ENCODE measurements around the gene GSTK1. TPM values are rescaled to one million over a fixed set of nuclear protein-coding genes. Genes with fewer than 3 reads are reported as not detected.

Gene GSTK1
- polyA plus RNA-seq, 1 donor from 2014 or later: 12.8 TPM

GRCh38 chr7:143271240-143271639, 8.0 kb downstream of the GSTK1 start:
- Histone ChIP-seq H3K27me3 (ENCODE audit: insufficient read depth, low read depth, low read length) (no peaks in the 10 kb centered on the region), H3K79me2 (replicated peaks; ENCODE audit: insufficient read depth, low read length) (no peaks in the 10 kb centered on the region), H2AFZ (ENCODE audit: low read depth, low read length) (no peak overlapping the region), H3K36me3 (ENCODE audit: insufficient read depth, low read length) (no peaks in the 10 kb centered on the region), H3K27ac (ENCODE audit: low read length) (no peak overlapping the region), H4K20me1 (ENCODE audit: insufficient read depth) (no peaks in the 10 kb centered on the region), H3K9ac (ENCODE audit: low read length) (no peak overlapping the region), H3K4me3 (ENCODE audit: low read length) (no peak overlapping the region), H3K4me2 (ENCODE audit: low read length) (no peak overlapping the region), H3K9me3 (ENCODE audit: low read length) (no peaks in the 10 kb centered on the region), H3F3A (ENCODE audit: insufficient read depth, low read length, poor library complexity, severe bottlenecking) (no peaks in the 10 kb centered on the region), H3K9me2 (ENCODE audit: insufficient read depth, low read length) (no peaks in the 10 kb centered on the region)
- TF ChIP-seq EP300 (conservative IDR thresholded peaks at IDR 0.05; ENCODE audit: poor library complexity, severe bottlenecking) (no peak), EZH2 (IDR thresholded peaks at IDR 0.05; ENCODE audit: borderline replicate concordance, insufficient read depth, low read length, poor library complexity, severe bottlenecking) (no peak)

GRCh38 chr7:143272871-143273270, 9.6 kb downstream of the GSTK1 start:
- Histone ChIP-seq H2AFZ (ENCODE audit: low read depth, low read length) (no peak overlapping the region), H3K27me3 (ENCODE audit: insufficient read depth, low read depth, low read length) (no peaks in the 10 kb centered on the region), H3K36me3 (ENCODE audit: insufficient read depth, low read length) (no peaks in the 10 kb centered on the region), H3K4me2 (ENCODE audit: low read length) (no peak overlapping the region), H3K9me2 (ENCODE audit: insufficient read depth, low read length) (no peaks in the 10 kb centered on the region), H3K9me3 (ENCODE audit: low read length) (no peaks in the 10 kb centered on the region), H3K4me3 (ENCODE audit: low read length) (no peak overlapping the region), H3K79me2 (replicated peaks; ENCODE audit: insufficient read depth, low read length) (no peaks in the 10 kb centered on the region), H4K20me1 (ENCODE audit: insufficient read depth) (no peaks in the 10 kb centered on the region), H3K9ac (ENCODE audit: low read length) (no peak overlapping the region), H3K27ac (ENCODE audit: low read length) (no peak overlapping the region), H3F3A (ENCODE audit: insufficient read depth, low read length, poor library complexity, severe bottlenecking) (no peaks in the 10 kb centered on the region)
- TF ChIP-seq REST (IDR thresholded peaks at IDR 0.05; ENCODE audit: borderline replicate concordance) (no peak), SMC3 (conservative IDR thresholded peaks at IDR 0.05; ENCODE audit: poor library complexity) (no peak), TAF1 (IDR thresholded peaks at IDR 0.05; ENCODE audit: low read depth) (no peak), EP300 (conservative IDR thresholded peaks at IDR 0.05; ENCODE audit: poor library complexity, severe bottlenecking) (no peak), EZH2 (IDR thresholded peaks at IDR 0.05; ENCODE audit: borderline replicate concordance, insufficient read depth, low read length, poor library complexity, severe bottlenecking) (no peak), CTCF (IDR thresholded peaks at IDR 0.05; ENCODE audit: poor library complexity, severe bottlenecking) (no peak), MXI1 (conservative IDR thresholded peaks at IDR 0.05; ENCODE audit: poor library complexity, severe bottlenecking) (no peak), POLR2AphosphoS5 (IDR thresholded peaks at IDR 0.05) (no peak), RAD21 (conservative IDR thresholded peaks at IDR 0.05) (no peak)

Data from neural cell (in vitro differentiated cells).